MM.1S (cell line): ENCODE results near the gene PKD1L1.

ENCODE experiments used
- EZH2 ChIP-seq: fragments of 300-600 bp; sonication (generic); optimal IDR thresholded peaks from 2 replicates; pipeline ENCODE3; 2017; ENCODE audit warnings: low read depth, mild to moderate bottlenecking, antibody characterized with exemption, low read length, mixed read lengths
- EZH2phosphoT487 ChIP-seq: fragments of 300-600 bp; sonication (generic); IDR thresholded peaks from 2 replicates; pipeline ENCODE4 v1.6.1; 2018; ENCODE audit warnings: antibody characterized with exemption, low read length
- TF ChIP-seq, protein P1 (sequence below): fragments of 300-600 bp; sonication (generic); IDR thresholded peaks from 2 replicates; pipeline ENCODE4 v1.5.1; 2016; ENCODE audit warnings: antibody characterized with exemption, low read length, mixed read lengths

DNA sequence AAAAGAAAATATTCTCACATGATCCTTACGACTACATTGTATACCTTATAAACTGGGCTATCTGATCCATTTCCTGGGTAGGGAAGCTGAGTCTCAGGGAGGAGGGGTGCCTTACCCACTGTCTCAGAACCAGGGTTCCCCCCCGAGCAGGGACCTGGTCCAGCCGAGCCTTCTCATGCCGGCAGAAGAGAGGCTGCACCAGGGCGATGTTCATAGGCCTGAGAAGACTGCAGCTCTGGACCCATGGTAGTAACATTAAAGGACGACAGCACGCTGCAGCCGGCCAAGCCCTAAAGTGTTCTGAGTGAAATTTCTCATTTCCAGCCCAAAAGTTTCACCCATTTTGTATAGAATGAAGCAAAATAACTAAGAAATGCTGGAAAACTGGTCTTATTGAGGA, 203.4 kb downstream of the PKD1L1 start:
- TF ChIP-seq, protein P1, sequence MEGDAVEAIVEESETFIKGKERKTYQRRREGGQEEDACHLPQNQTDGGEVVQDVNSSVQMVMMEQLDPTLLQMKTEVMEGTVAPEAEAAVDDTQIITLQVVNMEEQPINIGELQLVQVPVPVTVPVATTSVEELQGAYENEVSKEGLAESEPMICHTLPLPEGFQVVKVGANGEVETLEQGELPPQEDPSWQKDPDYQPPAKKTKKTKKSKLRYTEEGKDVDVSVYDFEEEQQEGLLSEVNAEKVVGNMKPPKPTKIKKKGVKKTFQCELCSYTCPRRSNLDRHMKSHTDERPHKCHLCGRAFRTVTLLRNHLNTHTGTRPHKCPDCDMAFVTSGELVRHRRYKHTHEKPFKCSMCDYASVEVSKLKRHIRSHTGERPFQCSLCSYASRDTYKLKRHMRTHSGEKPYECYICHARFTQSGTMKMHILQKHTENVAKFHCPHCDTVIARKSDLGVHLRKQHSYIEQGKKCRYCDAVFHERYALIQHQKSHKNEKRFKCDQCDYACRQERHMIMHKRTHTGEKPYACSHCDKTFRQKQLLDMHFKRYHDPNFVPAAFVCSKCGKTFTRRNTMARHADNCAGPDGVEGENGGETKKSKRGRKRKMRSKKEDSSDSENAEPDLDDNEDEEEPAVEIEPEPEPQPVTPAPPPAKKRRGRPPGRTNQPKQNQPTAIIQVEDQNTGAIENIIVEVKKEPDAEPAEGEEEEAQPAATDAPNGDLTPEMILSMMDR = no peak
- TF ChIP-seq EZH2 = no peak
- TF ChIP-seq EZH2phosphoT487 = no peak
